Measurements from ENCODE around the gene PEX14.

PEX14 gene

GRCh38 chr1:10646347-10646861, 171.7 kb downstream of the PEX14 start:
- DNase-seq (ENCODE audit: low read depth in 2 of 2), result no peak

- DNase-seq (ENCODE audit: low read depth in 2 of 2), result no peak
These were observed 172.8 kb downstream of the PEX14 start for GRCh38 chr1:10647414-10648170.

- no peak for DNase-seq (ENCODE audit: low read depth in 2 of 2)
These were observed 174.2 kb downstream of the PEX14 start for GRCh38 chr1:10648689-10649516.

- no peak for DNase-seq (ENCODE audit: low read depth in 2 of 2)
These were observed 174.9 kb downstream of the PEX14 start for GRCh38 chr1:10649517-10650201.

GRCh38 chr1:10650556-10651388, 176.0 kb downstream of the PEX14 start:
- no peak for DNase-seq (ENCODE audit: low read depth in 2 of 2)

- DNase-seq (ENCODE audit: low read depth in 2 of 2), result no peak
These were observed 176.6 kb downstream of the PEX14 start for GRCh38 chr1:10651389-10651766.

- DNase-seq (ENCODE audit: low read depth in 2 of 2), result no peak
These were observed 177.0 kb downstream of the PEX14 start for GRCh38 chr1:10651793-10652192.

- DNase-seq (ENCODE audit: low read depth in 2 of 2), result no peak
These were observed 177.9 kb downstream of the PEX14 start for GRCh38 chr1:10652626-10653025.

- no peak for DNase-seq (ENCODE audit: low read depth in 2 of 2)
These were observed 178.8 kb downstream of the PEX14 start for GRCh38 chr1:10653370-10654125.

GRCh38 chr1:10655002-10655401, 180.3 kb downstream of the PEX14 start:
- DNase-seq (ENCODE audit: low read depth in 2 of 2), result no peak

GRCh38 chr1:10656431-10656830, 181.7 kb downstream of the PEX14 start:
- no peak for DNase-seq (ENCODE audit: low read depth in 2 of 2)

GRCh38 chr1:10657088-10657847, 182.5 kb downstream of the PEX14 start:
- no peak for DNase-seq (ENCODE audit: low read depth in 2 of 2)

GRCh38 chr1:10658396-10659066, 183.8 kb downstream of the PEX14 start:
- no peak for DNase-seq (ENCODE audit: low read depth in 2 of 2)

GRCh38 chr1:10659218-10659617, 184.5 kb downstream of the PEX14 start:
- no peak for DNase-seq (ENCODE audit: low read depth in 2 of 2)

GRCh38 chr1:10659646-10660540, 185.1 kb downstream of the PEX14 start:
- DNase-seq (ENCODE audit: low read depth in 2 of 2), result no peak

GRCh38 chr1:10661453-10661852, 186.7 kb downstream of the PEX14 start:
- no peak for DNase-seq (ENCODE audit: low read depth in 2 of 2)

GRCh38 chr1:10662090-10662688, 187.4 kb downstream of the PEX14 start:
- no peak for DNase-seq (ENCODE audit: low read depth in 2 of 2)
